Sigmoid colon (tissue), 7 donors: Measurements from ENCODE around the gene VPS25. TPM values are rescaled to one million over a fixed set of nuclear protein-coding genes. Genes with fewer than 3 reads are reported as not detected.
A peak's percentile ranks its signal among the peaks of the same experiment; 100 is the strongest.

ENCODE experiments used
- DNase-seq: peaks from one replicate; pipeline ENCODE4 v3.0.0-alpha.2; 2019
- H3K27ac ChIP-seq, 4 donors: fragments of 200-600 bp; sonication (generic); one replicate each; pipeline ENCODE4 v1.5.1; 2016 to 2019; ENCODE audit warnings: mild to moderate bottlenecking in 1 of 4
- H3K27me3 ChIP-seq, 3 donors: fragments of 200-600 bp; sonication (generic); one replicate each; pipeline ENCODE4 v1.5.1; 2019; ENCODE audit warnings: mild to moderate bottlenecking in 1 of 3
- H3K36me3 ChIP-seq, 4 donors: fragments of 200-600 bp; sonication (generic); one replicate each; pipeline ENCODE4 v1.5.1; 2016 to 2019
- H3K4me1 ChIP-seq, 4 donors: fragments of 200-600 bp; sonication (generic); one replicate each; pipeline ENCODE4 v1.5.1; 2017 to 2019
- H3K4me3 ChIP-seq, 4 donors: fragments of 200-600 bp; sonication (generic); one replicate each; pipeline ENCODE4 v1.5.1; 2017 to 2019; ENCODE audit warnings: mild to moderate bottlenecking in 2 of 4, moderate library complexity in 1 of 4
- H3K9me3 ChIP-seq, 4 donors: fragments of 200-600 bp in 3 of 4; sonication (generic) in 3 of 4; one replicate each; pipeline versions ENCODE4 v1.5.1 to v1.6.1; 2013 to 2019
- CTCF ChIP-seq, 4 experiments: fragments of 450-650 bp in 3 of 4; fragments of 200-600 bp in 1 of 4; IDR thresholded peaks; one replicate each; pipeline ENCODE4 v1.5.1; 2016 to 2019; ENCODE audit warnings: antibody characterized with exemption in 4 of 4, mild to moderate bottlenecking in 3 of 4, moderate library complexity in 2 of 4
- EP300 ChIP-seq, 4 donors: sonication (generic); formaldehyde crosslinking; IDR thresholded peaks; one replicate each; pipeline ENCODE4 v1.6.1; 2017; ENCODE audit warnings: antibody characterized with exemption in 4 of 4
- POLR2A ChIP-seq, 2 donors: fragments of 450-650 bp; IDR thresholded peaks; one replicate each; pipeline ENCODE4 v1.6.1; 2016; ENCODE audit warnings: antibody characterized with exemption in 2 of 2, mild to moderate bottlenecking in 2 of 2, moderate library complexity in 2 of 2
- POLR2AphosphoS5 ChIP-seq, 4 donors: sonication (generic); formaldehyde crosslinking; IDR thresholded peaks; one replicate each; pipeline ENCODE4 v1.6.1; 2017; ENCODE audit warnings: antibody characterized with exemption in 4 of 4
- WGBS, 2 donors: extraction: QIAGEN DNeasy Blood & Tissue Kit; methylation state at CpG; one replicate each; pipeline ENCODE4 v1.1.7; 2013; 5-methylcytosine and 5-hydroxymethylcytosine counted together
- intact Hi-C: fragments of 100-400 bp; cut with DNase I; formaldehyde crosslinking; loops from one replicate; pipeline ENCODE4 v1.15.1; 2023
- polyA plus RNA-seq, 3 donors: library from polyadenylated mRNA; stranded (reverse); fragments of 200-250 nt; gene quantifications; one replicate each; pipeline ENCODE4 v1.2.3, GENCODE V29; 2013
- total RNA-seq, 4 donors: library from RNA; depleted of rRNA; stranded (reverse); fragments of >200 nt; gene quantifications; one replicate each; pipeline ENCODE4 v1.1.0, GENCODE V29; 2016
- donor health status: healthy with polysubstance abuse.
- donor health status: Bipolar disorder and iron deficiency.
- donor health status: healthy.

Gene VPS25
- total and polyA plus RNA-seq, 7 donors = 27.1 to 135 (median 40.3) TPM

- no peaks in the 10 kb centered on the region for H3K27me3 ChIP-seq
- peak overlapping the region; percentile 72 to 88 (median 81) for H3K4me3 ChIP-seq
- peak in 1 of 4 donors; percentile 41 for TF ChIP-seq POLR2AphosphoS5 (IDR thresholded peaks at IDR 0.05)
- no peak for TF ChIP-seq CTCF (IDR thresholded peaks at IDR 0.05)
- no peak for TF ChIP-seq EP300 (IDR thresholded peaks at IDR 0.05)
- TF ChIP-seq POLR2A (IDR thresholded peaks at IDR 0.05) = peak in 1 of 2 donors; percentile 42
- DNase-seq = no peak
- intact Hi-C loops = no loop called here
- no peaks in the 10 kb centered on the region for H3K9me3 ChIP-seq
- peaks cover 0 to 25% (median 22%) of the 10 kb centered on the region in 4 donors for H3K4me1 ChIP-seq
- H3K27ac ChIP-seq = peak overlapping the region in 2 of 4 donors; percentile 80
- H3K36me3 ChIP-seq = peaks cover 0 to 23% (median 0%) of the 10 kb centered on the region in 4 donors
- WGBS, 2 donors = 18 to 64% methylated on average over 10 of the region's 10 CpGs
Measured at GRCh38 chr17:42797067-42798007, 24.1 kb downstream of the VPS25 start.

GRCh38 chr17:42798011-42798382, 24.7 kb downstream of the VPS25 start:
- H3K27me3 ChIP-seq = no peaks in the 10 kb centered on the region
- no peaks in the 10 kb centered on the region for H3K9me3 ChIP-seq
- WGBS, 2 donors = 4 to 13% methylated on average over 10 of the region's 10 CpGs
- peaks cover 0 to 23% (median 0%) of the 10 kb centered on the region in 4 donors for H3K36me3 ChIP-seq
- intact Hi-C loops = no loop called here
- peak overlapping the region; percentile 72 to 88 (median 81) for H3K4me3 ChIP-seq
- H3K4me1 ChIP-seq = peaks cover 0 to 25% (median 22%) of the 10 kb centered on the region in 4 donors
- H3K27ac ChIP-seq = peak overlapping the region; percentile 78 to 81 (median 80)
- DNase-seq = no peak
- TF ChIP-seq EP300 (IDR thresholded peaks at IDR 0.05) = no peak
- no peak for TF ChIP-seq CTCF (IDR thresholded peaks at IDR 0.05)
- no peak for TF ChIP-seq POLR2AphosphoS5 (IDR thresholded peaks at IDR 0.05)
- TF ChIP-seq POLR2A (IDR thresholded peaks at IDR 0.05) = no peak

GRCh38 chr17:42798383-42799380, 25.4 kb downstream of the VPS25 start, which contains the start of the genes CNTD1 and COA3:
Gene CNTD1 (plus strand): TSS chr17:42798861. CDS start chr17:42799068, 207 bp downstream.
Gene COA3 (minus strand): TSS chr17:42798704. CDS start chr17:42798681, 23 bp downstream.
- Histone ChIP-seq H3K9me3 (no peaks in the 10 kb centered on the region), H3K4me3 (peak within 1 kb of the TSS; percentile 72 to 88 (median 81)), H3K27ac (peak within 1 kb of the TSS; percentile 78 to 81 (median 80)), H3K36me3 (peaks cover 0 to 23% (median 0%) of the 10 kb centered on the region in 4 donors), H3K4me1 (peaks cover 0 to 25% (median 22%) of the 10 kb centered on the region in 4 donors), H3K27me3 (no peaks in the 10 kb centered on the region)
- intact Hi-C loops = no loop called here
- DNase-seq = peak; percentile 92
- TF ChIP-seq POLR2AphosphoS5 (IDR thresholded peaks at IDR 0.05) (peak in 3 of 4 donors; percentile 50 to 63 (median 60)), CTCF (IDR thresholded peaks at IDR 0.05) (no peak), EP300 (IDR thresholded peaks at IDR 0.05) (no peak), POLR2A (IDR thresholded peaks at IDR 0.05) (peak in 1 of 2 donors; percentile 33)
- 27% methylated on average over 66 of the region's 66 CpGs for WGBS, 2 donors

- no peak for DNase-seq
- TF ChIP-seq EP300 (IDR thresholded peaks at IDR 0.05) = no peak
- TF ChIP-seq POLR2A (IDR thresholded peaks at IDR 0.05) = no peak
- TF ChIP-seq CTCF (IDR thresholded peaks at IDR 0.05) = no peak
- no peak for TF ChIP-seq POLR2AphosphoS5 (IDR thresholded peaks at IDR 0.05)
- Histone ChIP-seq H3K27ac (peak overlapping the region in 1 of 4 donors; percentile 76), H3K36me3 (no peaks in the 10 kb centered on the region), H3K9me3 (no peaks in the 10 kb centered on the region), H3K4me3 (no peak overlapping the region), H3K4me1 (peaks cover 0 to 7% (median 6%) of the 10 kb centered on the region in 4 donors), H3K27me3 (no peaks in the 10 kb centered on the region)
- WGBS, 2 donors = 13 to 58% methylated on average over 2 of the region's 2 CpGs
- intact Hi-C loops = no loop called here
Measured at GRCh38 chr17:42803074-42803883, 30.0 kb downstream of the VPS25 start.
